Glutamatergic neuron (in vitro differentiated cells): Measurements from ENCODE around the gene GPR137B. TPM values are rescaled to one million over a fixed set of nuclear protein-coding genes. Genes with fewer than 3 reads are reported as not detected.

Source experiments
- DNase-seq: peaks from one replicate; pipeline ENCODE4 v3.0.0; 2022
- H3K27ac Mint-ChIP-seq: one replicate; pipeline ENCODE4 v1.8.0; 2020; ENCODE audit warnings: mild to moderate bottlenecking, mixed read lengths, inconsistent platforms; ENCODE audit not compliant: unreplicated experiment
- H3K27me3 Mint-ChIP-seq: one replicate; pipeline ENCODE4 v1.8.0; 2020; ENCODE audit warnings: mild to moderate bottlenecking, moderate library complexity, mixed read lengths, inconsistent platforms; ENCODE audit not compliant: unreplicated experiment
- H3K36me3 Mint-ChIP-seq: one replicate; pipeline ENCODE4 v1.8.0; 2020; ENCODE audit warnings: mild to moderate bottlenecking, mixed read lengths, inconsistent platforms; ENCODE audit not compliant: unreplicated experiment
- H3K4me1 Mint-ChIP-seq: one replicate; pipeline ENCODE4 v1.8.0; 2020; ENCODE audit warnings: mild to moderate bottlenecking, low read depth, mixed read lengths, inconsistent platforms; ENCODE audit not compliant: unreplicated experiment
- H3K4me3 Mint-ChIP-seq: one replicate; pipeline ENCODE4 v1.8.0; 2020; ENCODE audit warnings: mild to moderate bottlenecking, mixed read lengths, inconsistent platforms; ENCODE audit not compliant: unreplicated experiment
- H3K9me3 Mint-ChIP-seq: one replicate; pipeline ENCODE4 v1.8.0; 2020; ENCODE audit warnings: mild to moderate bottlenecking, moderate library complexity, mixed read lengths, inconsistent platforms; ENCODE audit not compliant: unreplicated experiment
- total RNA-seq: library from RNA; stranded (reverse); fragmentation: NEBNext Ultra II Directional; extraction: Animal tissue kit (Norgen Biotek cat#: 25700); gene quantifications from one replicate; pipeline ENCODE4 v1.2.1, GENCODE V29; 2021; ENCODE audit not compliant: unreplicated experiment
- TF ChIP-seq, protein P1 (sequence below): fragments of 200-600 bp; sonication (generic); IDR thresholded peaks from one replicate; pipeline ENCODE4 v1.5.0; 2021; ENCODE audit not compliant: partially characterized antibody, unreplicated experiment

Gene GPR137B
- total RNA-seq, 1 donor from 2014 or later, result 22.5 TPM

DNA sequence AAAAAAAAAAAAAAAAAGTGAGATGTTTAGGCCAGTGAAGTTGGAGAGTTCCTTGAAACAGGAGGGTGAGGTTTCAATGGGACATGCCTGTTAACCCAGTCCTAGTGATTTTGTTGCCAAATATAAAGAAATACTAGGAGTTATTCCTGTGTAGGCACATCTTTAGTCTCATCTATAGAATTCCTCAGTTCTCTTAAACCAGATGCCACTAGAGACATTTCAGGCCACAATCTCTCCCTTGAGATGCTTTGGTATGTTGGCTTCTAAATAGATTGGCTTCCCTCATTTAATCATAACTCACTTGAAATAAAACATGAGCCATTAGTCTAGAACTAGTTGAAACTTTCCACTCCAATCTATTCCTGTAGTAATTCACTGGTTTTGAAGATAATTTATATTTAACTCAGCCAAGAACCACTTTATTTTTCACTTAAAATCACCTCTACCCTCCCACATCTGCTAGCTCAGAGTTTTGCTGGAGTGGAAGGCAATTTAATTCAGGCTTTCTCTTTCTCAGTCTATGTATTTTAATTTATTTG, 29.8 kb downstream of the GPR137B start:
- Mint-ChIP-seq H3K4me1 (peaks cover 18% of the 10 kb centered on the region), H3K27ac (no peak overlapping the region), H3K27me3 (peaks cover 10% of the 10 kb centered on the region), H3K9me3 (peaks cover 6% of the 10 kb centered on the region), H3K4me3 (no peak overlapping the region), H3K36me3 (peaks cover 8% of the 10 kb centered on the region)
- TF ChIP-seq, protein P1, sequence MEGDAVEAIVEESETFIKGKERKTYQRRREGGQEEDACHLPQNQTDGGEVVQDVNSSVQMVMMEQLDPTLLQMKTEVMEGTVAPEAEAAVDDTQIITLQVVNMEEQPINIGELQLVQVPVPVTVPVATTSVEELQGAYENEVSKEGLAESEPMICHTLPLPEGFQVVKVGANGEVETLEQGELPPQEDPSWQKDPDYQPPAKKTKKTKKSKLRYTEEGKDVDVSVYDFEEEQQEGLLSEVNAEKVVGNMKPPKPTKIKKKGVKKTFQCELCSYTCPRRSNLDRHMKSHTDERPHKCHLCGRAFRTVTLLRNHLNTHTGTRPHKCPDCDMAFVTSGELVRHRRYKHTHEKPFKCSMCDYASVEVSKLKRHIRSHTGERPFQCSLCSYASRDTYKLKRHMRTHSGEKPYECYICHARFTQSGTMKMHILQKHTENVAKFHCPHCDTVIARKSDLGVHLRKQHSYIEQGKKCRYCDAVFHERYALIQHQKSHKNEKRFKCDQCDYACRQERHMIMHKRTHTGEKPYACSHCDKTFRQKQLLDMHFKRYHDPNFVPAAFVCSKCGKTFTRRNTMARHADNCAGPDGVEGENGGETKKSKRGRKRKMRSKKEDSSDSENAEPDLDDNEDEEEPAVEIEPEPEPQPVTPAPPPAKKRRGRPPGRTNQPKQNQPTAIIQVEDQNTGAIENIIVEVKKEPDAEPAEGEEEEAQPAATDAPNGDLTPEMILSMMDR, result no peak
- no peak for DNase-seq

GRCh38 chr1:236173174-236173767, 30.9 kb downstream of the GPR137B start:
- Mint-ChIP-seq H3K9me3 (peaks cover 6% of the 10 kb centered on the region), H3K4me1 (peaks cover 18% of the 10 kb centered on the region), H3K27ac (no peak overlapping the region), H3K36me3 (peaks cover 8% of the 10 kb centered on the region), H3K4me3 (no peak overlapping the region), H3K27me3 (peaks cover 10% of the 10 kb centered on the region)
- TF ChIP-seq, protein P1, result no peak
- DNase-seq, result no peak

- H3K4me1 Mint-ChIP-seq, result peaks cover 16% of the 10 kb centered on the region
- TF ChIP-seq, protein P1, result no peak
- peaks cover 5% of the 10 kb centered on the region for H3K36me3 Mint-ChIP-seq
- H3K27me3 Mint-ChIP-seq, result peaks cover 7% of the 10 kb centered on the region
- no peak overlapping the region for H3K27ac Mint-ChIP-seq
- H3K4me3 Mint-ChIP-seq, result no peak overlapping the region
- peaks cover 6% of the 10 kb centered on the region for H3K9me3 Mint-ChIP-seq
- no peak for DNase-seq
Measured at GRCh38 chr1:236175642-236176336, 33.5 kb downstream of the GPR137B start.

DNA sequence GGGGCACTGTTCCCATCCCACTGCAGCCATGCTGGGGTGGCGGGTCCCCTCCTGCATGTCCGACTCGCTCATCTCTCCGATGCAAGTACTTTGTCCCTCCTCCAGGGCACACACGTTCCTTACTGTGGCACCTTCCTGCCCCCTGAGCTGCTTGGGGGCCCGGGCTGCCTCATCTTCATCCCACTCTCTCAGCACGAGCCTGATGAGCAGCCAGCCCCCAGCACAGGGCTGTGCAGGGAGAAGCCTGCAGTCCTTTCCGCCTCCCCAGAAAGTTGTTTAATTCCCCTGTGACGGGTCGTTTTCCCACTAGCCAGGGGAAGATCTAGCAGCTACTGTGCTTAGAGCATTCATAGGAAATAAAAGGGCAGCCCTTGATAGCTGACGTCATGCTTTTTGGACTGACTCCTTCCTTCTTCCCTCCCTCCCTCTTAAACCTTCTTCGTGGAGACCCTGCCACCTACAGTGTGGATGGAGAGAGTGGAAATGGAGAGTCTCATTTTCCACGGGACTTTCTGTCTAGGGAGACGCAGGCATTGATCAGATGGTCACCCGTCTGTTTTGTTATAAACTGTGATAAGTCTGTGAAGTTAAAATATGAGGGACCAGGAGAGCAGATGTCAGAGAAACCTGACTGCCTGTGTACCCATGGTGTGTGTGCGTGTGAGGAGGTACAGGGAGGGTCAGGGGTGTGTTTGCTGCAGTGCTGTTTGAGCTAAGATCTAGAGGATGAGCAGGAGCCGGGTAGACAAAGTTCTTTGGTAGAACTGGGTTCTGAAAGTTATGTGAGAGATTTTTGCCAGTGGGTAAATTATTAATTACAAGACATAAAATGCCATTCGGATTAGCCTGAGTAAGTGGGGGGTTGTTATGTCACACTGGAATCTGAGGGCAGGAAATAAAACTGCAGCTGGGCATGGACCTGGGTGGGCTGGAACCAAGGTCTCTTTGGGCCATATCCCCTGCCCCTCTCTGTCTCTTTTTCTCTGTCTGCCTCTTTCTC, 34.3 kb downstream of the GPR137B start:
- Mint-ChIP-seq H3K27ac (no peak overlapping the region), H3K9me3 (peaks cover 6% of the 10 kb centered on the region), H3K27me3 (peaks cover 4% of the 10 kb centered on the region), H3K4me3 (no peak overlapping the region), H3K4me1 (peaks cover 16% of the 10 kb centered on the region), H3K36me3 (peaks cover 5% of the 10 kb centered on the region)
- no peak for DNase-seq
- TF ChIP-seq, protein P1, result no peak
